Suprapubic skin (tissue), 4 donors: ENCODE results near the gene ZNF358. TPM values are rescaled to one million over a fixed set of nuclear protein-coding genes. Genes with fewer than 3 reads are reported as not detected.
"Not testable (repeated sequence)": the region's sequence is repeated elsewhere in the genome, so short reads cannot be mapped to it uniquely, and the experiment has no call there.

ENCODE experiments used
- DNase-seq, 2 donors: peaks; one replicate each; pipeline ENCODE4 v3.0.0-alpha.2; 2019; ENCODE audit warnings: low spot score in 2 of 2
- H3K27ac ChIP-seq: fragments of 200-600 bp; sonication (generic); one replicate; pipeline ENCODE4 v1.5.1; 2019
- H3K27me3 ChIP-seq: fragments of 200-600 bp; sonication (generic); one replicate; pipeline ENCODE4 v1.5.1; 2019
- H3K36me3 ChIP-seq: fragments of 200-600 bp; sonication (generic); one replicate; pipeline ENCODE4 v1.5.1; 2019
- H3K4me1 ChIP-seq: fragments of 200-600 bp; sonication (generic); one replicate; pipeline ENCODE4 v1.5.1; 2019
- H3K4me3 ChIP-seq: fragments of 200-600 bp; sonication (generic); one replicate; pipeline ENCODE4 v1.5.1; 2019; ENCODE audit warnings: mild to moderate bottlenecking
- H3K9me3 ChIP-seq: fragments of 200-600 bp; sonication (generic); one replicate; pipeline ENCODE4 v1.5.1; 2019
- CTCF ChIP-seq, 2 donors: fragments of 200-600 bp in 1 of 2; fragments of 450-650 bp in 1 of 2; sonication (generic) in 1 of 2; IDR thresholded peaks; one replicate each; pipeline ENCODE4 v1.5.1; 2016 to 2019; ENCODE audit warnings: antibody characterized with exemption in 2 of 2, mild to moderate bottlenecking in 1 of 2, moderate library complexity in 1 of 2
- EP300 ChIP-seq: sonication (generic); formaldehyde crosslinking; IDR thresholded peaks from one replicate; pipeline ENCODE4 v1.6.1; 2017; ENCODE audit warnings: antibody characterized with exemption
- POLR2A ChIP-seq, 2 donors: fragments of 450-650 bp; IDR thresholded peaks; one replicate each; pipeline ENCODE4 v1.6.1; 2017; ENCODE audit warnings: antibody characterized with exemption in 2 of 2, mild to moderate bottlenecking in 2 of 2, moderate library complexity in 2 of 2
- POLR2AphosphoS5 ChIP-seq, 3 donors: sonication (generic); formaldehyde crosslinking; IDR thresholded peaks; one replicate each; pipeline ENCODE4 v1.6.1; 2017; ENCODE audit warnings: antibody characterized with exemption in 3 of 3
- WGBS: methylation state at CpG from one replicate; pipeline ENCODE4 v1.1.5; 2018; 5-methylcytosine and 5-hydroxymethylcytosine counted together
- total RNA-seq, 4 donors: library from RNA; depleted of rRNA; stranded (reverse); fragments of >200 nt; gene quantifications; one replicate each; pipeline ENCODE4 v1.1.0, GENCODE V29; 2016

The ZNF358 gene
- total RNA-seq, 4 donors from 2014 or later: 28.7 to 48.5 (median 39.5) TPM

GRCh38 chr19:7533281-7533885 lies 17.5 kb downstream of the ZNF358 start:
- H3K36me3 ChIP-seq: peaks cover 53% of the 10 kb centered on the region
- H3K4me3 ChIP-seq: peak overlapping the region; percentile 80
- peaks cover 30% of the 10 kb centered on the region for H3K4me1 ChIP-seq
- TF ChIP-seq CTCF (IDR thresholded peaks at IDR 0.05) (no peak), POLR2AphosphoS5 (IDR thresholded peaks at IDR 0.05) (no peak), EP300 (no peak), POLR2A (IDR thresholded peaks at IDR 0.05) (no peak)
- no peak for DNase-seq
- H3K27me3 ChIP-seq: no peaks in the 10 kb centered on the region
- peak overlapping the region; percentile 86 for H3K27ac ChIP-seq
- 43% methylated on average over 17 of the region's 30 CpGs for WGBS
- no peaks in the 10 kb centered on the region for H3K9me3 ChIP-seq

GRCh38 chr19:7533925-7534480 lies 18.1 kb downstream of the ZNF358 start:
- DNase-seq: peak; percentile 88 to 92
- H3K4me3 ChIP-seq: peak overlapping the region; percentile 80
- H3K9me3 ChIP-seq: no peaks in the 10 kb centered on the region
- peaks cover 53% of the 10 kb centered on the region for H3K36me3 ChIP-seq
- 0% methylated on average over 21 of the region's 41 CpGs for WGBS
- H3K27ac ChIP-seq: peak overlapping the region; percentile 86
- no peak for TF ChIP-seq EP300
- TF ChIP-seq POLR2AphosphoS5 (IDR thresholded peaks at IDR 0.05): peak in 1 of 3 donors; percentile 96
- no peak for TF ChIP-seq CTCF (IDR thresholded peaks at IDR 0.05)
- H3K4me1 ChIP-seq: peaks cover 30% of the 10 kb centered on the region
- H3K27me3 ChIP-seq: no peaks in the 10 kb centered on the region

GRCh38 chr19:7534531-7535046 lies 18.7 kb downstream of the ZNF358 start:
- H3K4me3 ChIP-seq: peak overlapping the region; percentile 80
- no peaks in the 10 kb centered on the region for H3K27me3 ChIP-seq
- no peak for TF ChIP-seq POLR2AphosphoS5 (IDR thresholded peaks at IDR 0.05)
- WGBS: 0% methylated on average over 26 of the region's 27 CpGs
- DNase-seq: no peak
- H3K4me1 ChIP-seq: peaks cover 30% of the 10 kb centered on the region
- no peaks in the 10 kb centered on the region for H3K9me3 ChIP-seq
- H3K36me3 ChIP-seq: peaks cover 51% of the 10 kb centered on the region
- H3K27ac ChIP-seq: peak overlapping the region; percentile 86

- Histone ChIP-seq H3K36me3 (peaks cover 49% of the 10 kb centered on the region), H3K4me3 (peak within 1 kb of the TSS; percentile 80), H3K27me3 (no peaks in the 10 kb centered on the region), H3K9me3 (no peaks in the 10 kb centered on the region), H3K27ac (peak within 1 kb of the TSS; percentile 86), H3K4me1 (peaks cover 30% of the 10 kb centered on the region)
- 0% methylated on average over 11 of the region's 76 CpGs for WGBS
- TF ChIP-seq POLR2AphosphoS5 (IDR thresholded peaks at IDR 0.05) (peak in 2 of 3 donors; percentile 66 to 83), CTCF (IDR thresholded peaks at IDR 0.05) (no peak)
- peak; percentile 96 to 97 for DNase-seq
Measured at GRCh38 chr19:7535047-7535997, 19.4 kb downstream of the ZNF358 start, which contains the start of gene PNPLA6. Gene PNPLA6 (plus strand): TSS chr19:7535717. CDS start chr19:7535789, 72 bp downstream.

GRCh38 chr19:7535998-7536695 lies 20.2 kb downstream of the ZNF358 start:
- DNase-seq: no peak
- WGBS: 23% methylated on average over 18 of the region's 30 CpGs
- TF ChIP-seq POLR2A (IDR thresholded peaks at IDR 0.05) (no peak), POLR2AphosphoS5 (IDR thresholded peaks at IDR 0.05) (no peak), CTCF (IDR thresholded peaks at IDR 0.05) (no peak), EP300 (no peak)

GRCh38 chr19:7538990-7539389 lies 23.1 kb downstream of the ZNF358 start:
- not testable (repeated sequence) for H3K4me3 ChIP-seq, H3K9me3 ChIP-seq, DNase-seq, H3K27ac ChIP-seq, H3K27me3 ChIP-seq
- 92% methylated on average over 5 of the region's 5 CpGs for WGBS
- H3K36me3 ChIP-seq: peaks cover 61% of the 10 kb centered on the region
- H3K4me1 ChIP-seq: peaks cover 21% of the 10 kb centered on the region

More at GRCh38 chr19:7535998-7536695, 20.2 kb downstream of the ZNF358 start:
- peak overlapping the region; percentile 80 for H3K4me3 ChIP-seq
- H3K4me1 ChIP-seq: peaks cover 30% of the 10 kb centered on the region
- H3K27me3 ChIP-seq: no peaks in the 10 kb centered on the region
- peaks cover 48% of the 10 kb centered on the region for H3K36me3 ChIP-seq
- no peaks in the 10 kb centered on the region for H3K9me3 ChIP-seq
- H3K27ac ChIP-seq: peak overlapping the region; percentile 86
